B cell (primary cell): ENCODE results near the gene MAGEB16. TPM values are rescaled to one million over a fixed set of nuclear protein-coding genes. Genes with fewer than 3 reads are reported as not detected.

Experiments
- ATAC-seq: fragments of 200-7000 bp; cut with Tn5 transposase; one replicate; pipeline ENCODE4 v1.10.0; 2021; ENCODE audit warnings: low read depth, mild to moderate bottlenecking, moderate number of reproducible peaks, moderate library complexity
- CTCF ChIA-PET: fragments of 350-600 bp; sonication (Branson Sonifier 250); formaldehyde crosslinking; loops from one replicate; lab custom pipeline; 2021; ENCODE audit warnings: antibody characterized with exemption, inconsistent platforms; lab: Charles Lee
- POLR2A ChIA-PET: fragments of 350-600 bp; sonication (Branson Sonifier 250); formaldehyde crosslinking; loops from one replicate; lab custom pipeline; 2021; ENCODE audit warnings: antibody characterized with exemption; lab: Charles Lee
- DNase-seq: peaks from one replicate; pipeline ENCODE4 v3.0.0; 2013
- H2AFZ ChIP-seq: 2 replicates; pipeline ENCODE4 v1.6.1; 2012; ENCODE audit warnings: mild to moderate bottlenecking, low read depth, low read length; ENCODE audit not compliant: insufficient read depth, poor library complexity, severe bottlenecking
- H3K27ac ChIP-seq, 2 donors: 1 replicate in 1 of 2; 2 replicates in 1 of 2; pipeline ENCODE4 v1.5.1; 2012 to 2013; ENCODE audit warnings: low read length in 2 of 2, mild to moderate bottlenecking in 2 of 2, moderate library complexity in 1 of 2
- H3K27me3 ChIP-seq, 4 experiments: fragments of 200-600 bp in 1 of 4; sonication (generic) in 1 of 4; replicated peaks in 1 of 4; 1 replicate in 2 of 4; 2 replicates in 2 of 4; pipeline versions ENCODE4 v1.6.1 to v1.7.0; 2013 to 2016; ENCODE audit warnings: low read length in 3 of 4, mild to moderate bottlenecking in 2 of 4, mixed read lengths in 1 of 4, moderate library complexity in 1 of 4; ENCODE audit not compliant: insufficient read depth in 4 of 4, control insufficient read depth in 3 of 4; ENCODE audit errors: control extremely low read depth in 1 of 4
- H3K36me3 ChIP-seq, 2 experiments: replicated peaks in 1 of 2; 1 replicate in 1 of 2; 2 replicates in 1 of 2; pipeline versions ENCODE4 v1.6.1 to v1.7.1; 2013; ENCODE audit warnings: low read length in 1 of 2; ENCODE audit not compliant: insufficient read depth in 2 of 2, control insufficient read depth in 1 of 2; ENCODE audit errors: control extremely low read depth in 1 of 2, extremely low read depth in 1 of 2
- H3K4me1 ChIP-seq, 2 donors: fragments of 200-600 bp in 1 of 2; sonication (generic) in 1 of 2; 1 replicate in 1 of 2; 2 replicates in 1 of 2; pipeline versions ENCODE4 v1.5.1 to v1.6.1; 2013 to 2017; ENCODE audit warnings: low read length in 2 of 2; ENCODE audit not compliant: control insufficient read depth in 2 of 2, insufficient read depth in 2 of 2
- H3K4me2 ChIP-seq: replicated peaks from 2 replicates; pipeline ENCODE3; 2012; ENCODE audit warnings: mild to moderate bottlenecking, low read depth, low read length; ENCODE audit not compliant: poor library complexity, severe bottlenecking
- H3K4me3 ChIP-seq, 5 experiments: fragments of 200-600 bp in 1 of 5; sonication (generic) in 1 of 5; 1 replicate in 3 of 5; 2 replicates in 2 of 5; pipeline versions ENCODE4 v1.5.1 to v1.7.0; 2011 to 2016; ENCODE audit warnings: low read length in 4 of 5, mild to moderate bottlenecking in 4 of 5, low read depth in 2 of 5, control low read depth in 1 of 5, moderate library complexity in 1 of 5; ENCODE audit not compliant: insufficient read depth in 1 of 5; ENCODE audit errors: control extremely low read depth in 1 of 5, extremely low read depth in 1 of 5
- H3K79me2 ChIP-seq: fragments of 200-600 bp; sonication (generic); one replicate; pipeline ENCODE4 v1.6.0; 2016; ENCODE audit warnings: low read length; ENCODE audit not compliant: control insufficient read depth, insufficient read depth
- H3K9ac ChIP-seq: fragments of 200-600 bp; sonication (generic); 2 replicates; pipeline ENCODE4 v1.6.1; 2017; ENCODE audit warnings: mild to moderate bottlenecking, low read length, moderate library complexity
- H3K9me3 ChIP-seq, 3 donors: one replicate each; pipeline versions ENCODE4 v1.6.1 to v1.7.1; 2013; ENCODE audit warnings: low read length in 2 of 3; ENCODE audit not compliant: control insufficient read depth in 2 of 3, insufficient read depth in 1 of 3; ENCODE audit errors: control extremely low read depth in 1 of 3
- H4K20me1 ChIP-seq: 2 replicates; pipeline ENCODE4 v1.6.0; 2012; ENCODE audit warnings: mild to moderate bottlenecking, low read length; ENCODE audit not compliant: insufficient read depth, control insufficient read depth, poor library complexity, severe bottlenecking
- H3K27ac Mint-ChIP-seq: one replicate; pipeline ENCODE4 v1.8.0; 2021; ENCODE audit warnings: mixed read lengths
- H3K27me3 Mint-ChIP-seq: one replicate; pipeline ENCODE4 v1.8.0; 2021; ENCODE audit warnings: mixed read lengths
- H3K4me1 Mint-ChIP-seq: one replicate; pipeline ENCODE4 v1.8.0; 2021; ENCODE audit warnings: mixed read lengths
- H3K4me3 Mint-ChIP-seq: one replicate; pipeline ENCODE4 v1.8.0; 2021; ENCODE audit warnings: mixed read lengths
- H3K9me3 Mint-ChIP-seq: one replicate; pipeline ENCODE4 v1.8.0; 2022; ENCODE audit warnings: mixed read lengths; ENCODE audit not compliant: insufficient read depth
- CTCF ChIP-seq: fragments of 200-600 bp; IDR thresholded peaks from one replicate; pipeline ENCODE4 v1.8.0; 2022; ENCODE audit warnings: antibody characterized with exemption, mild to moderate bottlenecking
- EZH2 ChIP-seq: IDR thresholded peaks from 2 replicates; pipeline ENCODE4 v1.6.1; 2012; ENCODE audit warnings: borderline replicate concordance, low read depth, mild to moderate bottlenecking, moderate library complexity, low read length; ENCODE audit not compliant: insufficient read depth, poor library complexity, severe bottlenecking
- WGBS: methylation state at CpG from one replicate; pipeline ENCODE4 v1.1.5; 2013; ENCODE audit warnings: missing lambda C conversion rate; ENCODE audit not compliant: insufficient coverage; 5-methylcytosine and 5-hydroxymethylcytosine counted together
- intact Hi-C: fragments of 100-400 bp; cut with micrococcal nuclease; formaldehyde crosslinking; loops from one replicate; pipeline ENCODE4 v1.10.0; 2022
- polyA plus RNA-seq: library from polyadenylated mRNA; depleted of rRNA; stranded (reverse); fragments of >200 nt; gene quantifications from 2 replicates; pipeline ENCODE4 v1.2.3, GENCODE V29; 2012
- total RNA-seq, 2 donors: library from RNA; stranded (reverse); fragments of 120-200 nt in 1 of 2; gene quantifications; 1 replicate in 1 of 2; 2 replicates in 1 of 2; pipeline versions ENCODE4 v1.2.3 to v1.2.4, GENCODE V29; 2013 to 2022

Gene MAGEB16
- total and polyA plus RNA-seq, 2 donors (not counting 1 experiment from before 2014, with no cell fraction given), result not detected

DNA sequence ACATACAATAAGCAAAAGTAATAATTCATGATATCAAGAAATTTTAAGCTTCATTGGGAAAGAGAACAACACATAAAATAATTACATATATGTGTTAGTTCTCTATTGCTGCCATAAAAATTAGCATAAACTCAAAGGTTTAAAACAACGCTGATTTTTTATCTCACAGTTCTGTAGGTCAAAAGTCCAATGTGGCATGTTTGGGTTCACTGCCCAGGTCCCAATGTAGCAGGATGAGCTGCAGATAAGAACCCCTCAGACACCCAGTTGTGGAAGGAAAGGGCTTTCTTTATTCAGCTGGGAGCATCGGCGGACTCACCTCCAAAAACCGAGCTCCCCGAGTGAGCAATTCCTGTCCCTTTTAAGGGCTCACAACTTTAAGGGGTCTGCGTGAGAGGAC is 13.1 kb upstream of the MAGEB16 start:
- no peak for TF ChIP-seq EZH2
- no peak for TF ChIP-seq CTCF
- Histone ChIP-seq H3K4me2 (no peak overlapping the region), H3K4me3 (no peak overlapping the region), H3K4me1 (no peaks in the 10 kb centered on the region), H3K36me3 (no peaks in the 10 kb centered on the region), H4K20me1 (no peaks in the 10 kb centered on the region), H3K79me2 (no peaks in the 10 kb centered on the region), H3K27me3 (no peaks in the 10 kb centered on the region), H3K27ac (no peak overlapping the region), H3K9me3 (no peaks in the 10 kb centered on the region), H2AFZ (no peak overlapping the region), H3K9ac (no peak overlapping the region)
- H3K4me1 Mint-ChIP-seq, result no peaks in the 10 kb centered on the region
- H3K9me3 Mint-ChIP-seq, result no peaks in the 10 kb centered on the region
- H3K27me3 Mint-ChIP-seq, result no peaks in the 10 kb centered on the region
- CTCF ChIA-PET, result no interaction called here
- POLR2A ChIA-PET, result no interaction called here
- H3K27ac Mint-ChIP-seq, result no peak overlapping the region
- WGBS, result 83% methylated on average over 1 of the region's 6 CpGs
- intact Hi-C loops, result no loop called here
- DNase-seq, result no peak
- no peak overlapping the region for H3K4me3 Mint-ChIP-seq
- no peak for ATAC-seq

GRCh38 chrX:35786271-35786670 is 11.9 kb upstream of the MAGEB16 start:
- H3K27me3 ChIP-seq, result no peaks in the 10 kb centered on the region
- ATAC-seq (no peak), DNase-seq (no peak)
- Mint-ChIP-seq H3K4me3 (no peak overlapping the region), H3K27ac (no peak overlapping the region), H3K27me3 (no peaks in the 10 kb centered on the region), H3K9me3 (no peaks in the 10 kb centered on the region), H3K4me1 (no peaks in the 10 kb centered on the region)
- no peak overlapping the region for H2AFZ ChIP-seq
- H3K27ac ChIP-seq, result no peak overlapping the region
- H3K9ac ChIP-seq, result no peak overlapping the region
- no peaks in the 10 kb centered on the region for H3K36me3 ChIP-seq
- no peaks in the 10 kb centered on the region for H3K4me1 ChIP-seq
- intact Hi-C loops, result no loop called here
- H3K79me2 ChIP-seq, result no peaks in the 10 kb centered on the region
- H4K20me1 ChIP-seq, result no peaks in the 10 kb centered on the region
- ChIA-PET CTCF (no interaction called here), POLR2A (no interaction called here)
- TF ChIP-seq CTCF (no peak), EZH2 (no peak)
- H3K4me2 ChIP-seq, result no peak overlapping the region
- 83% methylated on average over 1 of the region's 2 CpGs for WGBS
- H3K9me3 ChIP-seq, result no peaks in the 10 kb centered on the region
- H3K4me3 ChIP-seq, result no peak overlapping the region
